Parathyroid adenoma (tissue), 2 donors: ENCODE results near the gene PNPLA1.
A peak's percentile ranks its signal among the peaks of the same experiment; 100 is the strongest.

ENCODE experiments used
- H2AFZ ChIP-seq: fragments of 300-600 bp; sonication (generic); one replicate; pipeline ENCODE4 v1.7.0; 2017; ENCODE audit warnings: antibody characterized with exemption, mild to moderate bottlenecking
- H3K27ac ChIP-seq: fragments of 300-600 bp; sonication (generic); one replicate; pipeline ENCODE4 v1.7.0; 2017
- H3K27me3 ChIP-seq: fragments of 300-600 bp; sonication (generic); one replicate; pipeline ENCODE4 v1.7.0; 2017; ENCODE audit warnings: low read length; ENCODE audit not compliant: control insufficient read depth, insufficient read depth
- H3K36me3 ChIP-seq: fragments of 300-600 bp; sonication (generic); one replicate; pipeline ENCODE4 v1.7.0; 2017; ENCODE audit warnings: low read length; ENCODE audit not compliant: control insufficient read depth, insufficient read depth
- H3K4me1 ChIP-seq: fragments of 300-600 bp; sonication (generic); one replicate; pipeline ENCODE4 v1.7.0; 2017; ENCODE audit warnings: control low read depth
- H3K4me2 ChIP-seq: fragments of 300-600 bp; sonication (generic); one replicate; pipeline ENCODE4 v1.7.0; 2017; ENCODE audit warnings: low read length
- H3K4me3 ChIP-seq: fragments of 300-600 bp; sonication (generic); one replicate; pipeline ENCODE4 v1.7.0; 2017; ENCODE audit warnings: low read depth, low read length
- H3K79me2 ChIP-seq: fragments of 300-600 bp; sonication (generic); one replicate; pipeline ENCODE4 v1.7.0; 2017; ENCODE audit warnings: control low read depth
- H3K9ac ChIP-seq: fragments of 300-600 bp; sonication (generic); one replicate; pipeline ENCODE4 v1.7.0; 2017; ENCODE audit warnings: mild to moderate bottlenecking
- H3K9me3 ChIP-seq: fragments of 300-600 bp; sonication (generic); one replicate; pipeline ENCODE4 v1.7.0; 2017; ENCODE audit warnings: low read length; ENCODE audit not compliant: control insufficient read depth
- CTCF ChIP-seq: fragments of 300-600 bp; sonication (generic); IDR thresholded peaks from one replicate; pipeline ENCODE4 v1.7.0; 2017; ENCODE audit warnings: antibody characterized with exemption, mild to moderate bottlenecking
- donor health status: primary hyperparathyroidism.

Gene PNPLA1

GRCh38 chr6:36301085-36301658, 31.3 kb downstream of the PNPLA1 start:
- no peaks in the 10 kb centered on the region for H3K4me1 ChIP-seq
- no peaks in the 10 kb centered on the region for H3K27me3 ChIP-seq
- no peaks in the 10 kb centered on the region for H3K79me2 ChIP-seq
- H2AFZ ChIP-seq, result no peak overlapping the region
- no peaks in the 10 kb centered on the region for H3K36me3 ChIP-seq
- H3K9ac ChIP-seq, result no peak overlapping the region
- no peak overlapping the region for H3K27ac ChIP-seq
- H3K4me3 ChIP-seq, result no peak overlapping the region
- no peak for TF ChIP-seq CTCF
- H3K4me2 ChIP-seq, result no peak overlapping the region
- H3K9me3 ChIP-seq, result no peaks in the 10 kb centered on the region

- Histone ChIP-seq H3K4me1 (no peaks in the 10 kb centered on the region), H3K27me3 (no peaks in the 10 kb centered on the region), H3K79me2 (no peaks in the 10 kb centered on the region), H3K36me3 (no peaks in the 10 kb centered on the region), H2AFZ (no peak overlapping the region), H3K4me2 (no peak overlapping the region), H3K4me3 (no peak overlapping the region), H3K27ac (no peak overlapping the region), H3K9ac (no peak overlapping the region), H3K9me3 (no peaks in the 10 kb centered on the region)
- TF ChIP-seq CTCF, result no peak
These were observed 31.9 kb downstream of the PNPLA1 start for GRCh38 chr6:36301781-36302180.

GRCh38 chr6:36302227-36302976, 32.5 kb downstream of the PNPLA1 start:
- Histone ChIP-seq H3K36me3 (no peaks in the 10 kb centered on the region), H2AFZ (no peak overlapping the region), H3K27ac (no peak overlapping the region), H3K27me3 (no peaks in the 10 kb centered on the region), H3K4me1 (no peaks in the 10 kb centered on the region), H3K79me2 (no peaks in the 10 kb centered on the region), H3K9ac (no peak overlapping the region), H3K4me3 (no peak overlapping the region), H3K4me2 (no peak overlapping the region), H3K9me3 (no peaks in the 10 kb centered on the region)
- peak; percentile 94 for TF ChIP-seq CTCF

- H2AFZ ChIP-seq, result no peak overlapping the region
- no peaks in the 10 kb centered on the region for H3K79me2 ChIP-seq
- no peaks in the 10 kb centered on the region for H3K27me3 ChIP-seq
- no peak overlapping the region for H3K4me2 ChIP-seq
- H3K4me3 ChIP-seq, result no peak overlapping the region
- no peaks in the 10 kb centered on the region for H3K36me3 ChIP-seq
- no peak overlapping the region for H3K9ac ChIP-seq
- no peaks in the 10 kb centered on the region for H3K9me3 ChIP-seq
- H3K27ac ChIP-seq, result no peak overlapping the region
- TF ChIP-seq CTCF, result no peak
- no peaks in the 10 kb centered on the region for H3K4me1 ChIP-seq
These were observed 36.0 kb downstream of the PNPLA1 start for GRCh38 chr6:36305885-36306284.

GRCh38 chr6:36306375-36306774, 36.5 kb downstream of the PNPLA1 start:
- Histone ChIP-seq H2AFZ (no peak overlapping the region), H3K4me2 (no peak overlapping the region), H3K9ac (no peak overlapping the region), H3K27ac (no peak overlapping the region), H3K79me2 (no peaks in the 10 kb centered on the region), H3K4me3 (no peak overlapping the region), H3K4me1 (no peaks in the 10 kb centered on the region), H3K9me3 (no peaks in the 10 kb centered on the region), H3K27me3 (no peaks in the 10 kb centered on the region), H3K36me3 (no peaks in the 10 kb centered on the region)
- no peak for TF ChIP-seq CTCF
